MCF 10A (cell line): ENCODE measurements around the gene RNF11. TPM values are rescaled to one million over a fixed set of nuclear protein-coding genes. Genes with fewer than 3 reads are reported as not detected.

ENCODE experiments used
- BruUV-seq: library from RNA; stranded (reverse); fragments of 400-500 nt; replicated peaks from 2 replicates; lab custom pipeline; 2021; lab: Mats Ljungman, UMichigan
- CTCF ChIA-PET: fragments of 300-600 bp; sonication (Branson Sonifier 250); formaldehyde crosslinking; extraction: SDS; loops from one replicate; lab custom pipeline; 2021; ENCODE audit warnings: antibody characterized with exemption, inconsistent platforms; lab: Yijun Ruan, JAX
- POLR2A ChIA-PET: fragments of 300-600, 350-650 bp; sonication (Branson Sonifier 250); formaldehyde crosslinking; extraction: SDS; loops from one replicate; lab custom pipeline; 2020; ENCODE audit warnings: antibody characterized with exemption, inconsistent platforms; lab: Yijun Ruan, JAX
- DNase-seq: peaks from one replicate; pipeline ENCODE4 v3.0.0-alpha.2; 2018; ENCODE audit not compliant: unreplicated experiment
- H3K27ac Mint-ChIP-seq: one replicate; pipeline ENCODE4 v1.8.0; 2022; ENCODE audit warnings: mild to moderate bottlenecking, low read depth, mixed read lengths; ENCODE audit not compliant: unreplicated experiment
- H3K27me3 Mint-ChIP-seq: one replicate; pipeline ENCODE4 v1.8.0; 2022; ENCODE audit warnings: mixed read lengths; ENCODE audit not compliant: insufficient read depth, unreplicated experiment
- H3K36me3 Mint-ChIP-seq: one replicate; pipeline ENCODE4 v1.8.0; 2022; ENCODE audit warnings: mild to moderate bottlenecking, moderate library complexity, mixed read lengths; ENCODE audit not compliant: insufficient read depth, unreplicated experiment
- H3K4me1 Mint-ChIP-seq: one replicate; pipeline ENCODE4 v1.8.0; 2022; ENCODE audit warnings: mixed read lengths; ENCODE audit not compliant: insufficient read depth, unreplicated experiment
- H3K4me3 Mint-ChIP-seq: one replicate; pipeline ENCODE4 v1.8.0; 2022; ENCODE audit warnings: mild to moderate bottlenecking, moderate library complexity, mixed read lengths; ENCODE audit not compliant: unreplicated experiment
- H3K9me3 Mint-ChIP-seq: one replicate; pipeline ENCODE4 v1.8.0; 2022; ENCODE audit warnings: mixed read lengths; ENCODE audit not compliant: unreplicated experiment
- intact Hi-C: fragments of 100-400 bp; cut with micrococcal nuclease; formaldehyde crosslinking; loops from 2 replicates; pipeline ENCODE4 v1.14.1; 2022
- total RNA-seq: library from RNA; stranded (reverse); gene quantifications from 2 replicates; pipeline ENCODE4 v1.2.3, GENCODE V29; 2022
- TF ChIP-seq, protein P1 (sequence below): fragments of 200-600 bp; IDR thresholded peaks from one replicate; pipeline ENCODE4 v1.8.0; 2022; ENCODE audit warnings: antibody characterized with exemption, mild to moderate bottlenecking; ENCODE audit not compliant: unreplicated experiment

The RNF11 gene
- total RNA-seq, 1 experiment from 2014 or later, result 73.1 TPM

DNA sequence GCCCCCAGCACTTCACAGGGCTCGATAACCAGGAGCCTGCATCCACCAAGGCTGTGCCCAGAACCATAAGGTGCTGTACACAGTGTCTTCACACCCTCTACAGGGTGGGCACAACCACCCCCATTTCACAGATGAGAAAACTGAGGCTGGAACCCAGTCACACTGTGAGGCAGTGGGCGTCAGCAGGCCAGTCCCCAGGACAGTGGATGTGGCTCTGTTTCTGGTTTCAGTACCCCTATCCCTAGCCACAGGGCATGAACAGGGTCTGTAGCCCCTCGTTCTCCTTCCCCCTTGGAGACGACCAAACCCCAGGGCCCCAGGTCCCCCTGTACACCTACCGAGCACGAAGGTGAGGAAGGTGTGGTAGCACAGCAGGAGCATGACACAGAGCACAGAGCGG is 66.7 kb downstream of the RNF11 start:
- Mint-ChIP-seq H3K36me3 (no peaks in the 10 kb centered on the region), H3K4me3 (no peak overlapping the region), H3K9me3 (no peaks in the 10 kb centered on the region), H3K27ac (no peak overlapping the region), H3K27me3 (no peaks in the 10 kb centered on the region), H3K4me1 (peaks cover 2% of the 10 kb centered on the region)
- TF ChIP-seq, protein P1, sequence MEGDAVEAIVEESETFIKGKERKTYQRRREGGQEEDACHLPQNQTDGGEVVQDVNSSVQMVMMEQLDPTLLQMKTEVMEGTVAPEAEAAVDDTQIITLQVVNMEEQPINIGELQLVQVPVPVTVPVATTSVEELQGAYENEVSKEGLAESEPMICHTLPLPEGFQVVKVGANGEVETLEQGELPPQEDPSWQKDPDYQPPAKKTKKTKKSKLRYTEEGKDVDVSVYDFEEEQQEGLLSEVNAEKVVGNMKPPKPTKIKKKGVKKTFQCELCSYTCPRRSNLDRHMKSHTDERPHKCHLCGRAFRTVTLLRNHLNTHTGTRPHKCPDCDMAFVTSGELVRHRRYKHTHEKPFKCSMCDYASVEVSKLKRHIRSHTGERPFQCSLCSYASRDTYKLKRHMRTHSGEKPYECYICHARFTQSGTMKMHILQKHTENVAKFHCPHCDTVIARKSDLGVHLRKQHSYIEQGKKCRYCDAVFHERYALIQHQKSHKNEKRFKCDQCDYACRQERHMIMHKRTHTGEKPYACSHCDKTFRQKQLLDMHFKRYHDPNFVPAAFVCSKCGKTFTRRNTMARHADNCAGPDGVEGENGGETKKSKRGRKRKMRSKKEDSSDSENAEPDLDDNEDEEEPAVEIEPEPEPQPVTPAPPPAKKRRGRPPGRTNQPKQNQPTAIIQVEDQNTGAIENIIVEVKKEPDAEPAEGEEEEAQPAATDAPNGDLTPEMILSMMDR, result no peak
- DNase-seq, result no peak
- intact Hi-C loops, result no loop called here
- ChIA-PET POLR2A (no interaction called here), CTCF (interaction anchor here (0.6 to 0.7 kb wide), 2 partner anchors 10 to 51 kb away, joined by 3 read pairs; no protein-coding TSS in a partner anchor)
- no TSS peak for BruUV-seq

DNA sequence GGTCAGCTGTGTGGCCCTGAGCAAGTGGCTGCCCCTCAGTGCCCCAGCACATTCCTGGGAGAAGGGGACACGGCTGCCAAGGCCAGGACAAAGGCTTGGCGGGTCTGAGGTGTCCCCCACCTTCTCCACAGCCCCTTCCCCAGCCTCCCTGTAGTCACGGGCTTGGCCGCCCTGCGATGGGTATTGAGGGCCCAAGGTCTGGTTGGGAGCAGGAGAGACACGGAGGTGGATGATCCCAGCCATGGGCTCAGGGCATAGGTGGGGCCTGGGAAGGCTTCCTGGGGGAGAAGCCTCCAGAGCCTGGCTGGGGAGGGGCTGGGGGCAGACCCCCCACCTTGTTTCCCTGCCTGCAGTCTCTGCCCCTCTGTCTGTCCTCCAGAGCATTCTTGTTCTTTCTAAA is 67.2 kb downstream of the RNF11 start:
- Mint-ChIP-seq H3K27me3 (no peaks in the 10 kb centered on the region), H3K36me3 (no peaks in the 10 kb centered on the region), H3K4me1 (no peaks in the 10 kb centered on the region), H3K27ac (no peak overlapping the region), H3K9me3 (no peaks in the 10 kb centered on the region), H3K4me3 (no peak overlapping the region)
- no peak for DNase-seq
- ChIA-PET CTCF (interaction anchor here (0.6 kb wide), 1 partner anchor 51 kb away, joined by 3 read pairs; no protein-coding TSS in a partner anchor), POLR2A (no interaction called here)
- TF ChIP-seq, protein P1, result no peak
- BruUV-seq, result no TSS peak
- intact Hi-C loops, result no loop called here

DNA sequence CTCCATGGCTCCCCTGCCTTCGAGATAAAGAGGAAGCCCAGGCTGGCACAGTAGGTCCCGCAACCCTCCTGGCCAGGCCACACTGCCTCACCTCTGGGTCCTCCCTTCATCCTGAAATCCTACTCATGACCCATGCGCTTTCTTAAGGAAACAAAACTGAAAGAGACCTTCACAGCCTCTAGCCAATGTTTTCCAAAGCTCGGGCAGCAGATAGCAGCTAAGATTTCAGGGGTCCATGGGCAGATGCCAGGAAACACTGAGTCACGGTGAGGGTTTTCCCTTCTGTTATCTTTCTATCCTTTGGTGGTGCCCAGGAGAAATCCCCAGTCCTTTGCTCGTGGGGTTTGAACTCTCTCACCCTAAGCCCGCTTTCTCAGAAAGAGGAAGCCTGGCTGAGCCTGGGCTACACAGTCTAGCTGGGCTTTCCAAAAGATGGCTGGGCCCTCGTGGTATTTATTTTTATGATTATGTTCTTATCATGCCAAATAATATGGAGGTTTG is 67.7 kb downstream of the RNF11 start:
- Mint-ChIP-seq H3K4me1 (no peaks in the 10 kb centered on the region), H3K27me3 (no peaks in the 10 kb centered on the region), H3K9me3 (no peaks in the 10 kb centered on the region), H3K36me3 (no peaks in the 10 kb centered on the region), H3K4me3 (no peak overlapping the region), H3K27ac (no peak overlapping the region)
- DNase-seq, result no peak
- intact Hi-C loops, result no loop called here
- no TSS peak for BruUV-seq
- POLR2A ChIA-PET, result no interaction called here
- CTCF ChIA-PET, result no interaction called here
- TF ChIP-seq, protein P1, result no peak

DNA sequence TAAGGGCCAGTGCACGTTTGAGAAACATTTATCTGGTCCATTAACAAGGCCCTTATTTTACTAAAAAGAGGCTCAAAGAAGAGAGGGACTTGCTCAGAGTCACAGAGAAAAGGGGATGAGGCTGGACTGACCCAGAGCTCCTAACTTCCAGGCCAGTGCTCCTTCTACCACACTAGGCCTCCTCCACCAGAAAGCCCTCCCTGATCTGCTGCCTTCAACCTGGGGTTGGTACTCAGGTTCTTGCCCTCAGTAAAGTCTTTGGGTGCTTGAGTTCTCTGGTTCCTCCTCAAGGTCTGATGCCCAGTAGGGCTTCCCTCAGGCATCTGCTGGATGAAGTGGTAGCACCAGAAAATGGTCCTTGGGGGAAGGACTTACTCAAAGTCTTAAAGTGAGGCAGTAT is 68.3 kb downstream of the RNF11 start:
- H3K27ac Mint-ChIP-seq, result no peak overlapping the region
- intact Hi-C loops, result no loop called here
- CTCF ChIA-PET, result interaction anchor here (3.2 kb wide), 1 partner anchor 8 kb away, joined by 25 read pairs; no protein-coding TSS in a partner anchor

More for the DNA sequence above, 68.3 kb downstream of the RNF11 start:
- no peak for DNase-seq
- POLR2A ChIA-PET, result no interaction called here
- Mint-ChIP-seq H3K9me3 (no peaks in the 10 kb centered on the region), H3K27me3 (no peaks in the 10 kb centered on the region), H3K4me3 (no peak overlapping the region), H3K4me1 (no peaks in the 10 kb centered on the region), H3K36me3 (no peaks in the 10 kb centered on the region)
- TF ChIP-seq, protein P1, result no peak
- BruUV-seq, result no TSS peak
